ENCODE data around the gene SNRNP40. TPM values are rescaled to one million over a fixed set of nuclear protein-coding genes. Genes with fewer than 3 reads are reported as not detected.

Gene SNRNP40
- polyA plus RNA-seq, 1 of the 3 experiments (the other 2 are of a cell fraction) = 46.7 TPM

- H3F3A ChIP-seq (replicated peaks; ENCODE audit: insufficient read depth) = peaks cover 16% of the 10 kb centered on the region
- ChIA-PET POLR2A (no interaction called here), CTCF (interaction anchor here (0.6 to 1.6 kb wide), 4 partner anchors 71 to 241 kb away, joined by 3 to 5 read pairs (median 4); no protein-coding TSS in a partner anchor)
- no peaks in the 10 kb centered on the region for H3K9me2 ChIP-seq
- H3K27me3 ChIP-seq (ENCODE audit: insufficient read depth) = no peaks in the 10 kb centered on the region
- no peak overlapping the region for H3K4me3 ChIP-seq (ENCODE audit: low read depth in 2 of 2, low read length in 1 of 2)
- TF ChIP-seq PBX3 (IDR thresholded peaks at IDR 0.05) = no peak
- TF ChIP-seq, protein P1, sequence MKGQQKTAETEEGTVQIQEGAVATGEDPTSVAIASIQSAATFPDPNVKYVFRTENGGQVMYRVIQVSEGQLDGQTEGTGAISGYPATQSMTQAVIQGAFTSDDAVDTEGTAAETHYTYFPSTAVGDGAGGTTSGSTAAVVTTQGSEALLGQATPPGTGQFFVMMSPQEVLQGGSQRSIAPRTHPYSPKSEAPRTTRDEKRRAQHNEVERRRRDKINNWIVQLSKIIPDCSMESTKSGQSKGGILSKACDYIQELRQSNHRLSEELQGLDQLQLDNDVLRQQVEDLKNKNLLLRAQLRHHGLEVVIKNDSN (IDR thresholded peaks at IDR 0.05; ENCODE audit: borderline replicate concordance, low read depth) = no peak
- no peak for TF ChIP-seq MXI1 (IDR thresholded peaks at IDR 0.05; ENCODE audit: low read depth, low read length)
- TF ChIP-seq GATA2 (CRISPR knock-in tag; IDR thresholded peaks at IDR 0.05) = no peak
- TF ChIP-seq IRF3 (IDR thresholded peaks at IDR 0.05; ENCODE audit: low read depth, low read length) = no peak
- no peak for TF ChIP-seq SMC3 (IDR thresholded peaks at IDR 0.05; ENCODE audit: low read depth, low read length)
- TF ChIP-seq TAF1 (IDR thresholded peaks at IDR 0.05; ENCODE audit: borderline replicate concordance, low read depth, low read length) = no peak
- no peak for TF ChIP-seq FOXJ3 (CRISPR knock-in tag; IDR thresholded peaks at IDR 0.05)
- no peak for TF ChIP-seq NRF1 (IDR thresholded peaks at IDR 0.05; ENCODE audit: low read depth, low read length)
- TF ChIP-seq YY1 (IDR thresholded peaks at IDR 0.05; ENCODE audit: low read depth) = no peak
- TF ChIP-seq ELF1 (IDR thresholded peaks at IDR 0.05) = no peak
- no peak for TF ChIP-seq CTCF (IDR thresholded peaks at IDR 0.05)
- no peak for TF ChIP-seq NFIC (IDR thresholded peaks at IDR 0.05; ENCODE audit: borderline replicate concordance)
- no peak for TF ChIP-seq GABPA (IDR thresholded peaks at IDR 0.05; ENCODE audit: low read depth)
- H3K9ac ChIP-seq = no peak overlapping the region
- peaks cover 18 to 32% of the 10 kb centered on the region in 2 experiments for H3K36me3 ChIP-seq (replicated peaks in 1 of 2; ENCODE audit: control insufficient read depth in 1 of 2, insufficient read depth in 2 of 2, low read length in 1 of 2)
- H4K20me1 ChIP-seq (ENCODE audit: insufficient read depth) = no peaks in the 10 kb centered on the region
- no peak overlapping the region for H3K4me2 ChIP-seq
- 53% methylated on average over 1 of the region's 1 CpG for WGBS (ENCODE audit: low lambda C conversion rate)
- no peaks in the 10 kb centered on the region for H3K4me1 ChIP-seq (ENCODE audit: control insufficient read depth in 1 of 2, insufficient read depth in 2 of 2, low read depth in 1 of 2, low read length in 1 of 2)
- H3K9me3 ChIP-seq = no peaks in the 10 kb centered on the region
- H3K27ac ChIP-seq (ENCODE audit: low read depth in 2 of 2, low read length in 1 of 2) = no peak overlapping the region
- no peak overlapping the region for H2AFZ ChIP-seq (ENCODE audit: low read depth)
- no peak for DNase-seq
- peaks cover 69% of the 10 kb centered on the region for H3K79me2 ChIP-seq (ENCODE audit: insufficient read depth)
Measured at GRCh38 chr1:31308036-31308435, 11.4 kb upstream of the SNRNP40 start.
